HepG2 (cell line): ENCODE data around the gene KRCC1. TPM values are rescaled to one million over a fixed set of nuclear protein-coding genes. Genes with fewer than 3 reads are reported as not detected.

Experiments used
- DMTF1 ChIP-seq: sonication (generic); formaldehyde crosslinking; IDR thresholded peaks from 2 replicates; pipeline ENCODE4 v1.4.0; 2020; ENCODE audit warnings: mild to moderate bottlenecking, missing genetic modification reagents
- HIVEP1 ChIP-seq: sonication (generic); formaldehyde crosslinking; IDR thresholded peaks from 2 replicates; pipeline ENCODE4 v1.4.0; 2020; ENCODE audit warnings: mild to moderate bottlenecking, missing genetic modification reagents
- KMT2A ChIP-seq: sonication (generic); formaldehyde crosslinking; IDR thresholded peaks from 2 replicates; pipeline ENCODE4 v1.4.0; 2020; ENCODE audit warnings: missing genetic modification reagents
- MED13 ChIP-seq: sonication (generic); formaldehyde crosslinking; IDR thresholded peaks from 2 replicates; pipeline ENCODE4 v1.5.0; 2020; ENCODE audit warnings: missing genetic modification reagents
- MIER2 ChIP-seq: IDR thresholded peaks from 2 replicates; pipeline ENCODE4 v1.6.1; 2016; ENCODE audit warnings: missing biosample characterization, missing genetic modification reagents
- MXD4 ChIP-seq: IDR thresholded peaks from 2 replicates; pipeline ENCODE4 v1.6.1; 2016; ENCODE audit warnings: mild to moderate bottlenecking, missing biosample characterization, missing genetic modification reagents
- NFKB2 ChIP-seq: sonication (generic); formaldehyde crosslinking; IDR thresholded peaks from 2 replicates; pipeline ENCODE4 v1.4.0; 2020; ENCODE audit warnings: missing genetic modification reagents, borderline replicate concordance
- NR2F2 ChIP-seq: IDR thresholded peaks from 2 replicates; pipeline ENCODE4 v1.6.1; 2012; ENCODE audit warnings: low read depth, inconsistent platforms, borderline replicate concordance
- NR2F6 ChIP-seq, 2 experiments: IDR thresholded peaks; 2 replicates each; pipeline ENCODE4 v1.6.1; 2016; ENCODE audit warnings: antibody characterized with exemption in 1 of 2, mild to moderate bottlenecking in 1 of 2
- POGK ChIP-seq: sonication (generic); formaldehyde crosslinking; conservative IDR thresholded peaks from 2 replicates; pipeline ENCODE4 v1.8.0; 2022; ENCODE audit warnings: mild to moderate bottlenecking, moderate library complexity, missing genetic modification reagents
- SMARCE1 ChIP-seq: fragments of 450-650 bp; IDR thresholded peaks from 2 replicates; pipeline ENCODE4 v1.6.1; 2017; ENCODE audit warnings: borderline replicate concordance
- SMC3 ChIP-seq: IDR thresholded peaks from 2 replicates; pipeline ENCODE4 v1.6.1; 2011; ENCODE audit warnings: low read length, improper control_type of control experiment
- SPEN ChIP-seq: sonication (generic); formaldehyde crosslinking; IDR thresholded peaks from 2 replicates; pipeline ENCODE4 v1.5.1; 2020; ENCODE audit warnings: low read depth, mild to moderate bottlenecking, missing genetic modification reagents
- TAF15 ChIP-seq: fragments of 200-400 bp; formaldehyde crosslinking; IDR thresholded peaks from one replicate; pipeline ENCODE4 v1.6.1; 2018; ENCODE audit warnings: mild to moderate bottlenecking, low read depth, low read length; ENCODE audit not compliant: poor library complexity, severe bottlenecking
- ZBTB43 ChIP-seq: sonication (generic); formaldehyde crosslinking; conservative IDR thresholded peaks from 2 replicates; pipeline ENCODE4 v1.4.0; 2020; ENCODE audit warnings: missing genetic modification reagents
- ZNF598 ChIP-seq: sonication (generic); formaldehyde crosslinking; IDR thresholded peaks from 2 replicates; pipeline ENCODE4 v1.5.1; 2020; ENCODE audit warnings: mild to moderate bottlenecking, missing genetic modification reagents, borderline replicate concordance
- ZNF737 ChIP-seq: sonication (generic); formaldehyde crosslinking; IDR thresholded peaks from 2 replicates; pipeline ENCODE4 v1.5.0; 2020; ENCODE audit warnings: missing genetic modification reagents, mild to moderate bottlenecking, borderline replicate concordance
- ZNF841 ChIP-seq: sonication (generic); formaldehyde crosslinking; IDR thresholded peaks from 2 replicates; pipeline ENCODE4 v1.8.1; 2023; ENCODE audit warnings: missing genetic modification reagents, borderline replicate concordance
- ZSCAN9 ChIP-seq: IDR thresholded peaks from 2 replicates; pipeline ENCODE4 v1.6.1; 2016; ENCODE audit warnings: borderline replicate concordance
- polyA plus RNA-seq, 8 experiments: library from polyadenylated mRNA; depleted of rRNA in 3 of 8; stranded (reverse) in 7 of 8; unstranded in 1 of 8; fragments of >200 nt; fragmentation: Illumina TruSeq in 4 of 8; extraction: Trizol in 4 of 8; gene quantifications; 2 replicates each; pipeline versions ENCODE4 v1.2.1 to v1.2.3, GENCODE V29; 2011 to 2016; ENCODE audit warnings: low read depth in 4 of 8, missing spikeins in 1 of 8, mixed read lengths in 1 of 8; ENCODE audit not compliant: insufficient read depth in 1 of 8
- total RNA-seq, 5 experiments: library from RNA; depleted of rRNA; stranded (reverse); fragments of >200 nt; fragmentation: Illumina TruSeq; extraction: Trizol; gene quantifications; 2 replicates each; pipeline ENCODE4 v1.2.3, GENCODE V29; 2016; ENCODE audit warnings: low read depth in 1 of 5

Gene KRCC1
- total and polyA plus RNA-seq, 2 of the 13 experiments (the other 11 are each of a cell fraction or from before 2014, with no cell fraction given), result 6.5 to 7.7 TPM

- TF ChIP-seq TAF15, result no peak
- no peak for TF ChIP-seq ZSCAN9
- TF ChIP-seq ZNF737, result no peak
- peak; percentile 97 for TF ChIP-seq SMC3
- TF ChIP-seq KMT2A, result no peak
- no peak for TF ChIP-seq SMARCE1
- no peak for TF ChIP-seq SPEN (CRISPR knock-in tag)
- TF ChIP-seq NFKB2 (CRISPR knock-in tag), result no peak
- TF ChIP-seq NR2F6 (IDR thresholded peaks at IDR 0.05), result peak; percentile 71
- peak; percentile 53 for TF ChIP-seq NR2F6 (CRISPR knock-in tag; IDR thresholded peaks at IDR 0.05)
- peak; percentile 95 for TF ChIP-seq ZBTB43 (CRISPR knock-in tag)
- TF ChIP-seq NR2F2, result peak; percentile 49
- no peak for TF ChIP-seq POGK (CRISPR knock-in tag)
- no peak for TF ChIP-seq ZNF841
- no peak for TF ChIP-seq MED13
- TF ChIP-seq HIVEP1 (CRISPR knock-in tag), result no peak
- TF ChIP-seq MIER2 (CRISPR knock-in tag), result no peak
- TF ChIP-seq MXD4 (CRISPR knock-in tag), result no peak
- no peak for TF ChIP-seq DMTF1 (CRISPR knock-in tag)
- no peak for TF ChIP-seq ZNF598
These were observed 4.7 kb upstream of the KRCC1 start (continued) for GRCh38 chr2:88059979-88060906.
